CD14-positive monocyte (primary cell): Measurements from ENCODE around the gene BRS3. TPM values are rescaled to one million over a fixed set of nuclear protein-coding genes. Genes with fewer than 3 reads are reported as not detected.

ENCODE experiments used
- DNase-seq, 3 donors: peaks; one replicate each; pipeline ENCODE4 v3.0.0-alpha.2; 2011 to 2022
- H2AFZ ChIP-seq: 2 replicates; pipeline ENCODE4 v1.6.0; 2012; ENCODE audit warnings: mild to moderate bottlenecking, low read depth, low read length, inconsistent platforms; ENCODE audit not compliant: insufficient read depth, poor library complexity, severe bottlenecking
- H3K27ac ChIP-seq, 2 donors: 1 replicate in 1 of 2; 2 replicates in 1 of 2; pipeline ENCODE4 v1.5.1; 2012 to 2013; ENCODE audit warnings: low read length in 2 of 2, control low read depth in 1 of 2, inconsistent platforms in 1 of 2, low read depth in 1 of 2, mild to moderate bottlenecking in 1 of 2
- H3K27me3 ChIP-seq, 2 donors: one replicate each; pipeline versions ENCODE4 v1.6.0 to v1.6.1; 2011 to 2013; ENCODE audit warnings: low read length in 2 of 2; ENCODE audit not compliant: control insufficient read depth in 2 of 2, insufficient read depth in 2 of 2
- H3K36me3 ChIP-seq, 2 donors: replicated peaks in 1 of 2; 1 replicate in 1 of 2; 2 replicates in 1 of 2; pipeline versions ENCODE4 v1.5.1 to v1.6.1; 2012 to 2013; ENCODE audit warnings: low read length in 2 of 2, control low read depth in 1 of 2, inconsistent platforms in 1 of 2, mild to moderate bottlenecking in 1 of 2; ENCODE audit not compliant: insufficient read depth in 2 of 2, control insufficient read depth in 1 of 2
- H3K4me1 ChIP-seq, 2 donors: 1 replicate in 1 of 2; 2 replicates in 1 of 2; pipeline versions ENCODE4 v1.5.1 to v1.6.1; 2012 to 2013; ENCODE audit warnings: low read length in 2 of 2, control low read depth in 1 of 2, inconsistent platforms in 1 of 2, mild to moderate bottlenecking in 1 of 2, moderate library complexity in 1 of 2; ENCODE audit not compliant: insufficient read depth in 2 of 2, control insufficient read depth in 1 of 2
- H3K4me2 ChIP-seq: replicated peaks from 2 replicates; pipeline ENCODE3; 2012; ENCODE audit warnings: low read length, moderate library complexity, mild to moderate bottlenecking; ENCODE audit not compliant: poor library complexity, severe bottlenecking; ENCODE audit errors: extremely low read depth
- H3K4me3 ChIP-seq, 3 experiments: fragments of 200-600 bp in 1 of 3; sonication (generic) in 1 of 3; replicated peaks in 1 of 3; 1 replicate in 2 of 3; 2 replicates in 1 of 3; pipeline ENCODE4 v1.5.1; 2011 to 2013; ENCODE audit warnings: low read length in 3 of 3, mild to moderate bottlenecking in 3 of 3, control low read depth in 2 of 3, low read depth in 2 of 3, inconsistent platforms in 1 of 3, moderate library complexity in 1 of 3
- H3K79me2 ChIP-seq: 2 replicates; pipeline ENCODE4 v1.6.0; 2012; ENCODE audit warnings: mild to moderate bottlenecking, control low read depth, inconsistent platforms, low read length, moderate library complexity; ENCODE audit not compliant: insufficient read depth
- H3K9ac ChIP-seq: 2 replicates; pipeline ENCODE4 v1.6.0; 2017; ENCODE audit warnings: low read length, mild to moderate bottlenecking; ENCODE audit not compliant: insufficient read depth, poor library complexity, severe bottlenecking
- H3K9me3 ChIP-seq, 2 donors: replicated peaks in 1 of 2; 1 replicate in 1 of 2; 2 replicates in 1 of 2; pipeline versions ENCODE4 v1.5.1 to v1.6.1; 2012 to 2013; ENCODE audit warnings: low read length in 2 of 2, control low read depth in 1 of 2; ENCODE audit not compliant: control insufficient read depth in 1 of 2, insufficient read depth in 1 of 2
- H4K20me1 ChIP-seq: 2 replicates; pipeline ENCODE4 v1.6.0; 2012; ENCODE audit warnings: mild to moderate bottlenecking, low read length, control low read depth, moderate library complexity; ENCODE audit not compliant: insufficient read depth
- H3K27ac Mint-ChIP-seq, 7 donors: one replicate each; pipeline ENCODE4 v1.8.0; 2020; ENCODE audit warnings: mild to moderate bottlenecking in 7 of 7, mixed read lengths in 7 of 7, moderate library complexity in 6 of 7, inconsistent platforms in 2 of 7
- H3K27me3 Mint-ChIP-seq, 3 donors: one replicate each; pipeline ENCODE4 v1.8.0; 2021 to 2022; ENCODE audit warnings: low read depth in 3 of 3, mild to moderate bottlenecking in 3 of 3, mixed read lengths in 3 of 3, moderate library complexity in 3 of 3, inconsistent platforms in 1 of 3
- H3K36me3 Mint-ChIP-seq, 2 donors: one replicate each; pipeline ENCODE4 v1.8.0; 2020; ENCODE audit warnings: mixed read lengths in 2 of 2, inconsistent platforms in 1 of 2, mild to moderate bottlenecking in 1 of 2
- H3K4me1 Mint-ChIP-seq: one replicate; pipeline ENCODE4 v1.8.0; 2020; ENCODE audit warnings: mild to moderate bottlenecking, mixed read lengths
- H3K4me3 Mint-ChIP-seq, 2 donors: one replicate each; pipeline ENCODE4 v1.8.0; 2020; ENCODE audit warnings: mild to moderate bottlenecking in 2 of 2, mixed read lengths in 2 of 2, moderate library complexity in 1 of 2
- H3K9me3 Mint-ChIP-seq, 7 donors: one replicate each; pipeline ENCODE4 v1.8.0; 2020 to 2022; ENCODE audit warnings: mixed read lengths in 7 of 7, mild to moderate bottlenecking in 6 of 7, moderate library complexity in 6 of 7, inconsistent platforms in 2 of 7
- CTCF ChIP-seq: fragments of 200-600 bp; IDR thresholded peaks from one replicate; pipeline ENCODE4 v1.8.0; 2022; ENCODE audit warnings: antibody characterized with exemption, mild to moderate bottlenecking
- WGBS: methylation state at CpG from one replicate; pipeline ENCODE4 v1.1.5; 2013; ENCODE audit warnings: missing lambda C conversion rate; ENCODE audit not compliant: insufficient coverage; 5-methylcytosine and 5-hydroxymethylcytosine counted together
- intact Hi-C, 2 donors: fragments of 100-400 bp; cut with micrococcal nuclease; formaldehyde crosslinking; loops; one replicate each; pipeline versions ENCODE4 v1.15.0 to v1.15.1; 2023
- polyA plus RNA-seq, 3 donors: library from polyadenylated mRNA; depleted of rRNA in 1 of 3; unstranded in 2 of 3; stranded (reverse) in 1 of 3; fragments of 300-500 nt in 2 of 3; fragments of >200 nt in 1 of 3; fragmentation: Illumina TruSeq in 2 of 3; gene quantifications; 1 replicate in 2 of 3; 2 replicates in 1 of 3; pipeline ENCODE4 v1.2.3, GENCODE V29; 2012 to 2021

BRS3 gene
- polyA plus RNA-seq, 3 donors, result not detected

GRCh38 chrX:136453771-136454170, 34.0 kb upstream of the BRS3 start:
- H3K27ac Mint-ChIP-seq, result no peak overlapping the region
- Histone ChIP-seq H3K4me2 (no peak overlapping the region), H3K4me1 (no peaks in the 10 kb centered on the region), H3K79me2 (no peaks in the 10 kb centered on the region), H3K4me3 (no peak overlapping the region), H3K36me3 (no peaks in the 10 kb centered on the region), H3K27me3 (peaks cover 0 to 3% of the 10 kb centered on the region in 2 donors), H4K20me1 (no peaks in the 10 kb centered on the region), H3K9ac (no peak overlapping the region), H3K27ac (no peak overlapping the region), H2AFZ (no peak overlapping the region), H3K9me3 (no peaks in the 10 kb centered on the region)
- no peaks in the 10 kb centered on the region for H3K27me3 Mint-ChIP-seq
- no CpG with 5 or more reads among the region's 1 CpG for WGBS
- H3K9me3 Mint-ChIP-seq, result no peaks in the 10 kb centered on the region
- intact Hi-C loops, result no loop called here
- H3K4me3 Mint-ChIP-seq, result no peak overlapping the region
- no peaks in the 10 kb centered on the region for H3K4me1 Mint-ChIP-seq
- no peak for DNase-seq
- no peak for TF ChIP-seq CTCF
- H3K36me3 Mint-ChIP-seq, result no peaks in the 10 kb centered on the region

GRCh38 chrX:136456133-136456532, 31.6 kb upstream of the BRS3 start:
- Mint-ChIP-seq H3K27ac (no peak overlapping the region), H3K4me3 (no peak overlapping the region), H3K4me1 (no peaks in the 10 kb centered on the region), H3K9me3 (no peaks in the 10 kb centered on the region), H3K27me3 (peaks cover 0 to 2% (median 0%) of the 10 kb centered on the region in 3 donors), H3K36me3 (no peaks in the 10 kb centered on the region)
- intact Hi-C loops, result no loop called here
- Histone ChIP-seq H3K9ac (no peak overlapping the region), H3K79me2 (no peaks in the 10 kb centered on the region), H4K20me1 (no peaks in the 10 kb centered on the region), H3K4me2 (no peak overlapping the region), H3K27ac (no peak overlapping the region), H2AFZ (no peak overlapping the region), H3K9me3 (no peaks in the 10 kb centered on the region), H3K4me3 (no peak overlapping the region), H3K27me3 (peaks cover 0 to 3% of the 10 kb centered on the region in 2 donors), H3K36me3 (no peaks in the 10 kb centered on the region), H3K4me1 (no peaks in the 10 kb centered on the region)
- no CpG with 5 or more reads among the region's 6 CpGs for WGBS
- DNase-seq, result no peak
- TF ChIP-seq CTCF, result no peak
